Pons (tissue), 1 donor: ENCODE data around the gene SLC7A10.

Experiments
- DNase-seq: peaks from one replicate; pipeline ENCODE4 v3.0.0-alpha.2; 2016; ENCODE audit warnings: low spot score

SLC7A10 gene

DNA sequence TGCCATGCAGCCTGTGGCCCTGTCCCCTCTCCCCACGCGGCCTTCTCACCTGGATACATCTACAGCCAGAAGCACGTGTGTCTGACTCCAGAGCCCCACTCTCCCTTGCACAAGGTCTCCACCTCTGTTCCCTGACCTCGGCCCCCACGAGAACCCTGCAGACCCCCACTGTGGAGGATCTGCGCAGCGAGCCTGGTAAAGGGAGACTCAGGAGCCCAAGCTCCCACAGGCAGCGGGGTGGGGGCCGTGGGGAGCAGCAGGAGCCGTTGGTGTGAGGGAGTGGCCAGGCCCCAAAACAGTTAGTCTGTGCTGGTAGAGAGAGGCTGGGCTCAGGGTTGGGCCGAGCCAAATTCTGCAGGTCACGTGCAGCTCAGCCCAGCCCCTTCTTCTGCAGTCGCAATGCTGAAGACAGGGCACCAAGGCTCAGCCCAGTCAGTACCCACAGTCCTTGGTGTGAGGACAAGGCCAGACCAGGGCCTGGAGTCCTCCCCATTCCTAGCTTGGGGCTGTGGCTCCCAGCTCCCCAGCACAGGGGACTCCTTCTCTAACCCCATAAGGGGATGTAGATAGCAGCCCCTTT lies 28.7 kb upstream of the SLC7A10 start:
- no peak for DNase-seq

DNA sequence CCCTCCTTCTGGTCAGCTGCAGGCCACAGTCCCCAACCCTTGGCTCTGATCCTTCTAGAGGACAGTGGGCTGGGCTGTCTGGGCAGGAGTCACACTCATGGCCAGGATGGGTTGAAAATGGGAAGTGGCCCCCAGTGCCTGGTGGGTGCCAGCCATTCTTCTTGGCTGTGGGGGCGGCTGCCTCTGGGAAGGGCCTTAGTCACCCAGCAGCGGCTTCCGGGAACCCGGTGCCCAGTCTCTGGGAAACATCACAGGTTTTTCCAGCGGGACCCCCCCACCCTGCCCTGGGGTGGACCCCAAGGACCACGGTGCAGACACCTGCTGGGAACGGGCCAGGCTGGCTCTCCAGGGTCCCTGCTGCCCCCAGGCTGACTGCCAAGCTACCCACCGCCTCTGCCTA lies 27.3 kb upstream of the SLC7A10 start:
- DNase-seq, result peak; percentile 52

DNA sequence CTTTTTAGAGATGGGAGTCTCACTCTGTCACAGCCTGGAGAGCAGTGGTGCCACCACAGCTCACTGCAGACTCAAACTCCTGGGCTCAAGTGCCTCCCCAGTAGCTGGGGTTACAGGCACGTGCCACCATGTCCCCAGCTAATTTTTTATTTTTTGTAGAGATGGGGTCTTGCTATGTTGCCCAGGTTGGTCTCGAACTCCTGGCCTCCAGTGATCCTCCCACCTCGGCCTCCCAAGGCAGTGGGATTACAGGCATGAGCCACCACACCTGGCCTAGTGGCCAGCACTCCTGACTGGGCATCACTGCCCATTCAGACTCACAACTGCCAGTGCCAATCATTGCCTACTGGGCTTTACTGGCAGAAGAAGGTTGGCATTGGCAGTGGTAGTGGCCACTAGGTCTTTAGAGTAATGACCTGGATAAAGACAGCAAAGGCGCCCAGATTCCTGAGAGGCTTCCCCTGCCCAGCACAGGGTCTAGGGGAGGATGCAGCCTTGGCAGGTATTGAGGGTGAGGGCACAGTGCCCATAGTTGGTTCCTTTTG lies 26.8 kb upstream of the SLC7A10 start:
- DNase-seq, result no peak

DNA sequence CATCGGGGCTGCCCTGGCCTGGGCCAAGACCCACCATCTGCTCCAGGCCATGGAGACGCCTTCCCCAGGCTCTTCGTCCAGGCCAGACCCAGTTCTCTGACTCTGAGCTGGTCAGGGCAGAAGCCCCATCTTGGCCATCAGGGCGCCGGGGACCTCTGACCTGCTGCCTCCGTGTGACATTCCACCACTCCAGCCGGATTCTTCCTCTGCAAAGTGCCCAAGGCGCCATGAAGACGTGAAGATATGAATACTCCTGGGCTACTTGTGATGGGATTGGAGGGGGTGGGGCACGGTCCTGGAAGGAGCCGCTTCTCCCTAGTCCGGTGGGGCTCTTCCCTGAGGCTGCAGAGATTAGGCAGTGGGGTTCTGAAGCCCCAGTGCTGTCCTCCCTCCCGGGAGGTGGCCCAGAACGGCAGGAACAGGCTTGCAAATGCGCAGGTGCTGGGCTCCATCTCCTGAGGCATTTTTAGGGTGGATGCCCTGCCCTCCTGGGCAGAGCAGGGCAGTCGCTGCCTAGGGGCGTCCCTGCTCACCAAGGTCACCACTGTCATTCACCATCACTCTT lies 26.0 kb upstream of the SLC7A10 start:
- no peak for DNase-seq

DNA sequence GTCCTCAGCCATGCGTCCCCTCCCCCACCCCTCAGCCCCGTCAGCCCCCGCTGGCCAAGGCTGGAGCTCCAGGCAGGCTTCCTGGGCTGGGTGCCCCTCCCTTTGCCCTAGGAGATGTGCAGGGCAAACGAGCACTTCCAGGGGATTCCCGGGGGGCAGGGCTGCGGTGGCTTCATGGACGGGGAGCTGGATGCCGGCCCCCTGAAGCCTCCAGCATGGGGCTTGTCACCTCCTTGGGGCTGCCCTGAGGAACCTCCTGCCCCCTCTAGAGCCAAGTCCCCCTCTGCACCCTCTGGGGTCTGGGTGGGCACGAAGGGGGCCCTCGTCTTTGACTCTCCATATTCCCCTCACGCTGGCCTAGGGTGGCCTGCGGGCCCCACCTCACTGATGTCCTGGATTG lies 25.4 kb upstream of the SLC7A10 start:
- no peak for DNase-seq

DNA sequence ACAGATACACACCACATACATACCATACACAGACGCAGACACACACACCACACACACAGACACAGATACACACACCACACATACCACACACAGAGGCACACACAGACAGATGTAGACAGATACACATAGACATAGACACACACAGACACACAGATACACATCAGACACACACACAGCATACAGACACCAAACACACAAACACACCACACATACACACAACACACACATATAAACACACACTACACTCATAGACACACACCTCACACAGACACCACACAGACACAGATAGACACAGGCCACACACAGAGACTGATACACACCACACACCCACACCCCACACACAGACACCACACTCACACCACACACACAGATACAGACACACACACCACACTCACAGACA lies 24.9 kb upstream of the SLC7A10 start:
- no peak for DNase-seq

DNA sequence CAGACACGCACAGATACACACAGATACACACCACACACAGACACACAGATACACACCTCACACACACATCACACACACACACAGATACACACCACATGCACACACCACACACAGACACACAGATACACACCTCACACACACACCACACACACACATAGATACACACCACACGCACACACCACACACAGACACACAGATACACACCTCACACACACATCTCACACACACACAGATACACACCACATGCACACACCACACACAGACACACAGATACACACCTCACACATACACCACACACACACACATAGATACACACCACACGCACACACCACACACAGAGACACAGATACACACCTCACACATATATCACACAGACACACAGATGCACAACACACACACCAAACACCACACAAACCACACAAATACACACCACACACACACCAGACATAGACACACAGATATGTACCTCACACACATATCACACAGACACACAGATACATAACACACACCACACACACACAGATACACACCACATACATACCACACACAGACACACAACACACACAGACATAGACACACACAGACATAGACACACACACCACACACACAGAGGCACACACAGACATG lies 24.2 kb upstream of the SLC7A10 start:
- no peak for DNase-seq

DNA sequence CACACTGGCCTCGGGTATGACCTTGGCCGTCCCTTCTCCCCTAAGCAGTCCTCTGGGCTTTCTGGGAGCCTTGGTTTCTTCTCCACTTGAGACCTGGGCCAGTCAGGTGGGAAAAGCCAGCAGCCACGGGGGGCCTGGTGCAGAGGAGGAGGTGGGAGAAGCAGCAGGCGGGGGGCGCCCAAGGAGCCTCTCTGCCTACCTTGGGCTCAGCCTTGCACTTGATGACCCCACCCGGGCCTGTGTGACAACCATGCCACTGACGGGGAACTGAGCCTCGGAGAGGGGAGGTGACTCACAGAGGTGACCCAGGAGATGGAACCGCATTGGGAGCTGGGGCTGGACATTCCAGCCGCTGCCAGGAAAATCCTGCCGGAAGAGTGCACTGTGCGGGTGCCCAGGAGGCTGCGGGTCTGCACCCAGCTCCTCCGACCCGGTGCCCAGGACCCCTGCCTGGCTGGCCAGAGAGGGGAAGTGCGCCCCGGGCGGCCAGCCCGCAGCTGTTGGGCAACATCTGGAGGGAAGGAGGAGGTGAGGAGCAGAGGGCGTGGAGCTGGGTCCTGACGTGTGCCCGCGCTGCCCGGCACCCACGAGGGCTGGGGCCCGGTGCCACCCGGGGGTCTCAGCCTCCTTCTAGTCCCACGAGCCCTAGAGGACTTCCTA lies 23.4 kb upstream of the SLC7A10 start:
- DNase-seq, result no peak

DNA sequence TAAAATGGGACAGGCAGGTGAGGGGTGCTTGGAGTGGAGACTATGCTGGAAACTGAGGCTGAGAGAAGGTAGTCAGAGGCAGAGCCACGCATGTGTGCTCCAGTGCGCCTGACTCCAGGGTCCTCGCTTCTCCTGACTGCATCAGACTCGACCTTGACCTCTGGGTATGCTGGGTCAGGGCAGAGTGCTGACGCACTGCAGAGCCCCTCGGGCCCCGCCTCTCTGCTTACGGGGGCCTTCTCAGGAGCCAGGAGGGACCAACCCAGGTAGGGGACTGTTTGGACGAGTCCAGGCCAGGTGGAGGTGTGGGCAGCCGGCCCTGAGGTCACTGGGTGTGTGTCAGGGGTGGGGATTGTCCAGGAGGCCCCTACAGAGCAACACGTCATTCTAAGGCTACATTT lies 22.9 kb upstream of the SLC7A10 start:
- DNase-seq, result no peak

DNA sequence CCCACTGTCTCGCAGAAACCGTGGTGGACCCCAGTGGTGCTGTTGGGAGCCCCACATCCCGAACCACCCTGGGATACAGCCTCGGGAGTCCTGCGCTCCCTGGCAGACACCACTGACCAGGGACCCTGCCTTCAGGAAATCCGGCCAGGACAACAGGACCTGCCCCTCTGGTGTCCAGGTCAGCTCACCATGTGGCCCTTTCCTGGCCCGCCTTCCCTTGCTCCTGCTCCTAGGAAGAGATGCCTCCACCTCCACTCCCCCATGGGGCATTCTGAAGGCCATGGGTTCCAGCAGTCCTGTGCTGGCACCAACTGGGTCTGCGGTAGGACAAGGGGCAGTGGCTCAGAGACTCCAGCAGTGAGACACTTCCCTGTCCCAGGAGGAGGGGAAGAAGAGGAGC lies 22.5 kb upstream of the SLC7A10 start:
- DNase-seq, result no peak

DNA sequence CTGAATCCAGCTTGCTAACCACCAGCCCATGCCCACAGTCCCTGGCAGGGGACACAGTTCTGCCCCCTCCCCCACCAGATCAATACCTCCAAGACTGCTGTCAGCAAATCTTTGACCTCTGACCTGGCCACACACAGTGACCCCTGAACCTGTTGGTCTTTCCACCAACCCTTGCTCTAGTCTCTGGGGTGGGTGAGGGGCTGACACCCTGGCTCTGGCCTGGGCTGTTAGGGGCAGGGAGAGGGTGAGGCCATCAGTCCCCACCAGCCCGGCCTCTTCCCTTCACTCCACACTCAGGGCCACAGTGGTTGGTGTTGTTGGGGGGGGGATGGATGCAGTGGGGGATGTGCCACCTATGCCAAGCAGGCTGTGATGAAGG lies 21.8 kb upstream of the SLC7A10 start:
- no peak for DNase-seq

DNA sequence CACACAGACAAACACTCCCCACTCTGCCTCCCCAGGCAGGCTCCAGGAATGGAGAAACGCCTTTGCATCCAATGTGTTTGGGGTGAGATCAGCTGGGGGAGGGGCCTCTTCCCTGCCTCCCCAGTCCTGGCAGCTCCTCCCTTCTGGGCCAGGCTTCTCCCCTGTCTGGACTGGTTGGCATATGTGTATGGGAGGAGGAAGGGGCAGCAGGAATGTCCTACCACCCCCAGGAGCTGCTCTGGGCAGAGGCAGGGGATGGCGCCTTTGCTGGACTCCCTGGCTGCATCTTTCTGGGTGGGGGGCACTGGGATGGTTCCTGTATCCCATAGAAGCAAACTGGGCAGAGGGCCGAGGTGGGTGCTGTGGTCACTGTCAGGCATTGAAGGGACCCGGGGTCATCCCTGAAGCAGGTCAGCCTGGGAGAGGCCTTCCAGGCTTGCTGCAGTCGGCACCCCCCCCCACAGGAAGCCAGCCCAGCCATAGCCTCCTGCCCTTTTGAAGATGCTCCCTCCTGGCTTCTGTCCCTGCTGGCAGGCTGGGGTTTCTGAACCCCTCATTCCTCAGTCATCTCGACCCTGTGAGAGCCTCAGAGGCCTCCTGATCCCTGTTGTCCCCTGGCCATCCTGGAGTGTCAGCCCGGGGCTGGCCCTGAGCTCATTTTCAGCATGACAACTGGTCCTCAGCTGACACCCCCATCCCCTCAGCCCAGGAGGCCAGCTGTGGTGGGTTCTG lies 21.2 kb upstream of the SLC7A10 start:
- DNase-seq, result no peak

DNA sequence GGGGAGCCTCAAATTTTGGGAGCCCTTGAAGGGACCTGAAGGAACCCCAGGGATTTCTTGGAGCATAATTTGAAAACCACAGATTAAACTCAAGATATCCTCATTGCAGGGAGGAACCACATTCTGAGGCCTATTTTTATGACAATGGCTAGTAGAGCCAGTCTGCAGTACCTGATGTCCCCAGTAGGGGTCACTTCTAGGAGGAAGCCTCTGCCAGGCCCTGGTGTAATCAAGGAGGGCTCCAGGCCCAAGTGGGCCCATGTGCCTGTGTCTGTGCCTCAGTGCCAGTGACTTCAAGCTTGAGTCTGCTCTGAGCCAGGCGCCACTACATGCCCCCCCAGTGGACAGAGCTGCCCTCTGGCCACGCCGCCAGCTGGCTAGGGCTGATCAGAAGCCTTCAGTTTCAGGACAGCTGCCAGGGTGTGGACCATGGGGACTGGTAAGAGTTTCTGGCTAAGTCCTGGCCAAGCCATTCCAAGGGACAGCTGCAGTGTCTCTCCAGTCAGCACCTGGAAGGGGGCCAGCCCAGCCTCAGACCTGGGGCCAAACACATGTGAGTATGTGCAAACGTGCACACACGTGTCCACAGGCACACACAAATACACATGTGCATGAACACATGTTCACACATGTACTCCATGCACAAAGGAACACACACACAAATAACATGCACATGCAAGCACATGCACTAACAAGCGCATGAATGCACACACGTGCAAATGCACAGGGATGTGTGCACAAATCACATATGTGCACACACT lies 20.5 kb upstream of the SLC7A10 start:
- no peak for DNase-seq

DNA sequence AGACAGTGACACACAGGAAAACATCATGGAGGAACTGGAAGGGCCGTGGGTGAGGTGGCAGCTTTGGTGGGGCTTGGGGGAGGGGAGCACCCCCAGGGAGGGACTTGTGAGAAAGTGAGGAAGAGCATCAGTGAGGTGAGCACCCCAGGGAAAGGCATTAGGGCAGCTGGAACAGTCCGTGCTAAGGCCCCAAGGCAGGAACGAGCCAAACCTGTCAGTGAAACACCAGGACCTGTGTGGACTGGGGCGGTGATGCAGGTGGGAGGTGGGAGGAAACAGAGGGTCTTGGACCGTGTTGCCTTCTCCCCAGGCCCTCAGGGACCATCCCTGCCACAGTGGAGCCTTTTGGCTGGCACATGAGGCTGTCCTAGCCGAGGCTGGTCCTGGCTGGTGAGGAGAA lies 17.3 kb upstream of the SLC7A10 start:
- no peak for DNase-seq

DNA sequence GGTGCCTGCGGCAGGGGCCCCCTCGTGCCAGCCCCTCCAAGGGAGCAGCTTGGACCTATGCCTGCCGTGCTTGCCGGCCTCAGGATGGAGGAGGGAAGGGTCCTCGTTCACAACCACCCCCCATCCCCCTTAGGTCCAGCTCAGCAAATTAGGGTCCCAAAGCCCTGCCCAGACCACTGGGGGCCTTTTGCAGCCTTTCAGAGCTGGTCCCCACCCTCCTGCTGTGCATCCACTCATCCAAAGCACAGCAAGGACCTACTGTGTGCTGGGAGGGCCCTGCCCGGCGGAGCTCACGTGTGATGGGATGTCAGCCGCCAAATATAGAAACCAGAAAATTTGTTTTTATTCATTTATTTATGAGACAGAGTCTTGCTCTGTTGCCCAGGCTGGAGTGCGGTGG lies 16.5 kb upstream of the SLC7A10 start:
- DNase-seq, result no peak

DNA sequence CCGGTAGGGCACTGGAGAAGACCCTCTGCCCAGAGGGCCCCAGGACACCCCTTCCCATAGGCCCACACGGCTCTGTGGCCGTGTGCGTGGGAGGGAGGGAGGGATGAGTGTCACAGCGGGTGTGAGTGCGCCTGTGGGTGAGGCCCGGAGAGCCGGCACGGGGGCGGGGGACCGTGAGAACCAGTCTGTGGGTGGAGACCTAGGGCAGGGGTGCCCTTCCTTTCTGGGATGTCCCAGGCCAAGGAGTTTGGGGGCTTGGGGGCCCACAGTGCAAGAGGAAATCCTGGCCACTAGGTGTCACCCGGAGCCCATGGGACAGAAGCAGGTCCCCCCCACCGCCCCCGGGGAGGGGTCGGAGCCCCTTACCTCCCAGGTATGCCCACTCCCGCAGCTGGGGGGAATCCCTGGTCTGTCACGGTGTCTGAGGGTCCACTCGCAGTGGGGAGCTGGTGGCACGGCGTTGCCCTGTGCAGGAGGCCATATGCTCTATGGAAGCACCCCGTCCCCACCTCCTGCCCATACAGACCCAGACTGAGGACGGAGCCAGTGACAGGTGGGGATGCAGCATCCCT lies 16.0 kb upstream of the SLC7A10 start:
- DNase-seq, result no peak

DNA sequence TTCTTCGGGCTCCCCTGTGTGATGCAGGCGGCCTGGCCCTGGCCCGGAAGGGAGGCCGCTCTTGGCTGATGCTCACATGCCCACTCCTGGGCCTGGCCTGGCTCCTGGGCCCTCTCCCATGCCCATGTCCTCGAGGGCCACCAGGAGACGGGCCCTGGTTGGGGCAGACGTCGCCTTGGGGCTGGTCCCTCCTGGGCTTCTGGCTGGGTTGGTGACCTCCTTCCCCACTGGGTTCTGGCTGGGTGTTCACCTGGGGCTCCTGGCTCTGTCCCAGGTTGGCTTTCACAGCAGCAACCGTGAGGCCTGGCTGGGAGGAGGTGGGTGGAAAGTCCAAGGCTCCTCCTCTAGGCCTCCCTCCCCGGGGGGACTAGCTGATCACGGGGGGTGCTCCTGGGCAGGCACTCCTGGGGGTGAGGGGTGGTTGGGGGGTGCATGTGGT lies 15.5 kb upstream of the SLC7A10 start:
- no peak for DNase-seq

DNA sequence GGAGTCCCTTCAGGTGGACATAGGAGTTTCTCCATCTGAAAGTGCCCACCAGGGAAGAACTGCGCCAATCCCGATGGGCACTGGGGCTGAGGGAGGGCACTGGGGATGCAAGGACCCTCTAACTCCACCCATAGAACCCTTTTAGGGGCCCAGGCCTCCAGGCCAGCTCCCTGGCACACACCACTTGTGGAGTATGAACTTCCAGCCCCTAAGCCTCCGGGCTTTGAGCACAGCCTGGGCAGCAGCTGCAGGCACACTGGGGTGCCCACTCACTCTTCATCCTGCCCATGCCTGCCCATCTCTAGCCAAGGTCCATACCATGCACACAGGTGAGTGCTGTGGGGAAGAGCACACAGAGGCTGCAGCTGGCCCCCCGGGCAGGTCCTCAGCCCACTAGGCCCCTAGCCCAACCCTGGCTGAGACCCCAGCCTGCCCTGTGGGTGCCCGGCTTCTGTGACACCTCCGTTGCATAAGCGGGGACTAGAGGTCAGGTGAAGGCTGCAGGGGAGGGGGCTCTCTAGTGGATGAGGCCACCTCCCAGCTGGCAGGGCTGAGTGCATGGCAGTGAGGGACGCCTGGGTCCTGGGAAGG lies 14.6 kb upstream of the SLC7A10 start:
- no peak for DNase-seq

DNA sequence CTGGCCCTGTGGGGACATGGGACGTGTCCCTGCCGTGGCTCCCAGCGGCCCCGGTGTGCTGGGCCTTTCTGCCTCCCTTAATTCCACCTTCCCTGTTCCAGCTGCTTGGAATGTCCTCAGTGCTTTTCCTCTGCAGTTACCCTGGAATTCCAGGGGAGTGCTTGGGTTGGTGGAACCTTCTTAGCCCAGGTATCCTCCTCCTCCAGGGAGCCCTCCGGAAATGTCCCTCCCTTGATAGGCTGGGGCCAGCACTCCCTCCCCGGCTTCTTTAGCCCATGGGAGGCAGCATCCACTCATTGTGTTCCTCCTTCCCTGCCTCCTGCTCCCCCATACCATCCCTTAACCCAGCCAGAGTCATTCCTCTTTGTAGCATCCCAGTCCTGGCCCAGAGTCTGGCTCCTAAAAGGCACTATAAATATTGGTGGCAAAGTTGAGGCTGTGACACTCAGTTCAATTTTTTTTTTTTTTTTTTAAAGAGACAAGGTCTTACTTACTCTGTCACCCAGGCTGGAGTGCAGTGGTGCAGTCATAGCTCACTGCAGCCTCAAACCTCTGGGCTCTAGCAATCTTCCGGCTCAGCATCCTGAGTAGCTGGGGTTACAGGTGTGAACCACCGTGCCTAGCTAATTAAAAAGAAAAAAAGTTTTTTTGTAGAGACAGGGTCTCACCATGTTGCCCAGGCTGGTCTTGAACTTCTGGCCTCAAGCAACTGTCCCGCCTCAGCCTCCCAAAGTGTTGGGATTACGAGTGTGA lies 13.7 kb upstream of the SLC7A10 start:
- no peak for DNase-seq

DNA sequence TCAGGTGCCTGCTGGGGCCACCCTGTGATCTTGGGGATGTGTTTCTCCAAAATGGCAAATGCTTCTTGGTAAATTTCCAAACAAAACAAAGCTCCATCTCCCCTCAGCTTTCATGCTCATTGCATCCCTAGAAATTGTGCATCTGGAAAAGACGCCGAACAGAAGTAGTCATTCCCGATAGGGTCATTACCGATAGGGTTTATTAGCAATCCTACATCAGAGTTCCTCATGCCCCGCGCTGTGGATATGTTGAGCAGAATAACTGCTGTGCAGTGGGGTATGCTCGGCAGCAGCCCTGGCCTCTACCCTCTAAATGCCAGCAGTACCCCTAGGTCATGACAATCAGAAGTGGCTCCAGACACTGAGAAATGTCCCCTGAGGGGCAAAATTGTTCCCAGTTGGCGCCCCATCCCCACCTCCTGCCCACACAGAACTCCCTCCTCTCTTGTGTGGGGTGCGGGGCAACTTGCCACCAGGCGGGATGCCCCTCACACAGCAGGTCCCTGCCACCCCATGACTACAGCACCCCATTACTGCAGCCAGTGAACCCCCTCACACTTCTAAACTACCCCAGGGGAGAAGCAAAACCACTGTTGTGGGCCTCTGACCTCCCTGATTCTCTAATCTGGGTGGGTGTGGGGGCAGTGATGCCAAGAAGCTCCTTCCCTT lies 13.0 kb upstream of the SLC7A10 start:
- no peak for DNase-seq
